Tibial nerve (tissue), 4 donors: ENCODE results near the gene EEA1. TPM values are rescaled to one million over a fixed set of nuclear protein-coding genes. Genes with fewer than 3 reads are reported as not detected.
"Not testable (repeated sequence)": the region's sequence is repeated elsewhere in the genome, so short reads cannot be mapped to it uniquely, and the experiment has no call there.

Experiments
- DNase-seq, 2 donors: peaks; one replicate each; pipeline ENCODE4 v3.0.0-alpha.2; 2019; ENCODE audit warnings: low spot score in 2 of 2
- H3K27ac ChIP-seq, 4 donors: fragments of 200-600 bp; sonication (generic) in 3 of 4; one replicate each; pipeline ENCODE4 v1.5.1; 2017 to 2019; ENCODE audit warnings: mild to moderate bottlenecking in 1 of 4
- H3K27me3 ChIP-seq, 2 donors: fragments of 200-600 bp; sonication (generic) in 1 of 2; one replicate each; pipeline versions ENCODE4 v1.5.1 to v1.6.0; 2017 to 2019
- H3K36me3 ChIP-seq, 3 donors: fragments of 200-600 bp; sonication (generic); one replicate each; pipeline ENCODE4 v1.5.1; 2018 to 2019
- H3K4me1 ChIP-seq, 4 donors: fragments of 200-600 bp; sonication (generic) in 3 of 4; one replicate each; pipeline ENCODE4 v1.5.1; 2017 to 2019
- H3K4me3 ChIP-seq, 4 donors: fragments of 200-600 bp; sonication (generic) in 3 of 4; one replicate each; pipeline ENCODE4 v1.5.1; 2017 to 2019; ENCODE audit warnings: mild to moderate bottlenecking in 1 of 4, moderate library complexity in 1 of 4
- H3K9me3 ChIP-seq, 4 donors: fragments of 200-600 bp; sonication (generic) in 3 of 4; one replicate each; pipeline ENCODE4 v1.5.1; 2017 to 2019
- EP300 ChIP-seq, 2 donors: sonication (generic); formaldehyde crosslinking; IDR thresholded peaks; one replicate each; pipeline ENCODE4 v1.6.1; 2017; ENCODE audit warnings: antibody characterized with exemption in 2 of 2, mild to moderate bottlenecking in 1 of 2
- POLR2A ChIP-seq, 2 donors: fragments of 450-650 bp; IDR thresholded peaks; one replicate each; pipeline ENCODE4 v1.6.1; 2017; ENCODE audit warnings: antibody characterized with exemption in 2 of 2, mild to moderate bottlenecking in 2 of 2, moderate library complexity in 2 of 2
- WGBS, 2 donors: methylation state at CpG; one replicate each; pipeline ENCODE4 v1.1.5; 2018; 5-methylcytosine and 5-hydroxymethylcytosine counted together
- total RNA-seq, 4 donors: library from RNA; depleted of rRNA; stranded (reverse); fragments of >200 nt; gene quantifications; one replicate each; pipeline ENCODE4 v1.1.0, GENCODE V29; 2016
- TF ChIP-seq, protein P1 (sequence below), 5 experiments: fragments of 200-600 bp in 3 of 5; fragments of 450-650 bp in 2 of 5; sonication (generic) in 3 of 5; IDR thresholded peaks; one replicate each; pipeline ENCODE4 v1.5.1; 2016 to 2019; ENCODE audit warnings: antibody characterized with exemption in 5 of 5, mild to moderate bottlenecking in 3 of 5, moderate library complexity in 2 of 5

The EEA1 gene
- total RNA-seq, 4 donors from 2014 or later: 18.4 to 34.8 (median 24.1) TPM

DNA sequence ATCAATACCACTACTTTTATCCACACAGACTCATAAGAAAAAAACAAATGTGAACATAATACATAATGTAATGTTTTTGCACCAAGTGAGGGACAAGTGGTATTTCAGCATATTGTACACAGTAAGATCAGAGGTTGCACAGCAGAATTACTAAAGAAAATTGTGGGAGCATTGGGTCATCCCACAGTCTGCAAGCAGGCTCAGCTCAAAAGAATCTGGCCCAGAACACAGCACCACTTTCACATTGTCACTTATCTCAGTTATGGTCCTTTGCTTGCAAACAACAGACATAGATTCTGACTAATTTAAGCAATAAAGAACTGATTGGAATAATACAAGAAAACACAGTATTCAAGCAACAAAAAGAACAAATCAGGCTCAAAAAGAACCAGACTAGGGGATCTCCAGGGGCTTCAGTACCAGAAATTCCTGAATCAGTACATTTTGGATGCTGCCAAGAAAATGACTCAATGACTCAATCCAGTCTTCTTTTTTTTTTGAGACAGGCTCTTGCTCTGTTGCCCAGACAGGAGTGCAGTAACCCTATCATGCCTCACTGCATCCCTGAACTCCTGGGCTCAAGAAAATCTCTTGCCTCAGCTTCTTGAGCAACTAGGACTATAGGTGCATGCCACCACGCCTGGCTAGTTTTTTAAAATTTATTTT, 42.9 kb upstream of the EEA1 start:
- WGBS, 2 donors: 76 to 95% methylated on average over 1 of the region's 1 CpG
- Histone ChIP-seq H3K36me3 (no peaks in the 10 kb centered on the region), H3K27ac (peak overlapping the region in 1 of 4 donors; percentile 23), H3K4me3 (no peak overlapping the region), H3K4me1 (peaks cover 0 to 20% (median 3%) of the 10 kb centered on the region in 4 donors), H3K9me3 (peaks cover 0 to 16% (median 0%) of the 10 kb centered on the region in 4 donors), H3K27me3 (no peaks in the 10 kb centered on the region)
- no peak for TF ChIP-seq EP300 (IDR thresholded peaks at IDR 0.05)
- TF ChIP-seq POLR2A (IDR thresholded peaks at IDR 0.05): no peak
- TF ChIP-seq, protein P1, sequence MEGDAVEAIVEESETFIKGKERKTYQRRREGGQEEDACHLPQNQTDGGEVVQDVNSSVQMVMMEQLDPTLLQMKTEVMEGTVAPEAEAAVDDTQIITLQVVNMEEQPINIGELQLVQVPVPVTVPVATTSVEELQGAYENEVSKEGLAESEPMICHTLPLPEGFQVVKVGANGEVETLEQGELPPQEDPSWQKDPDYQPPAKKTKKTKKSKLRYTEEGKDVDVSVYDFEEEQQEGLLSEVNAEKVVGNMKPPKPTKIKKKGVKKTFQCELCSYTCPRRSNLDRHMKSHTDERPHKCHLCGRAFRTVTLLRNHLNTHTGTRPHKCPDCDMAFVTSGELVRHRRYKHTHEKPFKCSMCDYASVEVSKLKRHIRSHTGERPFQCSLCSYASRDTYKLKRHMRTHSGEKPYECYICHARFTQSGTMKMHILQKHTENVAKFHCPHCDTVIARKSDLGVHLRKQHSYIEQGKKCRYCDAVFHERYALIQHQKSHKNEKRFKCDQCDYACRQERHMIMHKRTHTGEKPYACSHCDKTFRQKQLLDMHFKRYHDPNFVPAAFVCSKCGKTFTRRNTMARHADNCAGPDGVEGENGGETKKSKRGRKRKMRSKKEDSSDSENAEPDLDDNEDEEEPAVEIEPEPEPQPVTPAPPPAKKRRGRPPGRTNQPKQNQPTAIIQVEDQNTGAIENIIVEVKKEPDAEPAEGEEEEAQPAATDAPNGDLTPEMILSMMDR (IDR thresholded peaks at IDR 0.05): no peak
- no peak for DNase-seq

DNA sequence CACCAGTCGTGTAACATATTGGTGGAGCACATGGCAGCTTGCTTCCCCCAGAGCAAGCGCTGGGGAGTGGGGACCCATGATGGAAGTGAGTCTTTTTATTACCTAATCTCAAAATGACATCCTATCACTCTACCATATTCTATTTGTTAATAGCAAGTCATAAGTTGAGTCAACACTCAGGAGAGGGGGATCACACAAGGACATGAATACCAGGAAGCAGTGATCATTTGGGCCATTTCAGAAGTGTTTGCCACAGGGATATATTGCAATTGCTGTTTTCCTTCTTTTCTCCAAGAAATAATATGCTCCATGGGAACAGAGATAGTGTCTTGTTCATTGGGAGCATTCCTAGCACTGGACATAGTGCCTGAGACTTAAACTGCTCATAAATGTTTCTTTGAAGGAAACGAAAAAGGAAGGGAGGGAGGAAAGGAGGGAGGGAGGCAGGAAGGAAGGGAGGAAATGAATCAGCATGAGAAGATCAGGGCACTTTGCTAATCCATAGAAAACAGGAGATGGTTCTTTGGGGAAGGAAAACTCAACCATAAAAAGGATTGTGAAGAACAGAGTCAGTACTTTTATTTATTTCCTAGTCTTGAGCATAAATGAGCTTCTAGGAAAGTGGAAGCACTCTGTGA, 39.2 kb upstream of the EEA1 start:
- Histone ChIP-seq H3K4me1 (peaks cover 0 to 20% (median 3%) of the 10 kb centered on the region in 4 donors), H3K36me3 (no peaks in the 10 kb centered on the region), H3K27ac (peak overlapping the region in 1 of 4 donors; percentile 11), H3K4me3 (no peak overlapping the region), H3K9me3 (no peaks in the 10 kb centered on the region), H3K27me3 (no peaks in the 10 kb centered on the region)
- no peak for TF ChIP-seq EP300 (IDR thresholded peaks at IDR 0.05)
- TF ChIP-seq POLR2A (IDR thresholded peaks at IDR 0.05): no peak
- TF ChIP-seq, protein P1 (IDR thresholded peaks at IDR 0.05): no peak
- DNase-seq: no peak
- 65 to 69% methylated on average over 3 of the region's 3 CpGs for WGBS, 2 donors

DNA sequence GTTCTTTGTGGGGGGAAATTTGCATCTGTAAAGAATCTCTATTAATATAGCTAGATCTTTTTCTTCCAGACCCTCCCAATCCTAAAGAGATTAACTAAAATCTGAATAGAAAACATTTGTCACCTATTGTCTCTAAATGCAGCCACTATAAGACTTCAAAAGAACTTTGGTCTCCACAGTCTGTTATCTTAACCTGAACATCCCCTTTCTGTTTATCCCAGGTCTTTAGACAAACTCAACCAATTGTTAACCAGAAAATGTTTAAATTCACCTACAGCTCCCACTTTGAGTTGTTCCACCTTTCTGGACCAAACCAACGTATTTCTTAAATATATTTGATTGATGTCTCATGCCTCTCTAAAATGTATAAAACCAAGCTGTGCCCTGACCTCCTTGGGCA, 35.3 kb upstream of the EEA1 start:
- not testable (repeated sequence) for H3K27ac ChIP-seq, H3K9me3 ChIP-seq, H3K36me3 ChIP-seq, H3K4me3 ChIP-seq, DNase-seq, H3K4me1 ChIP-seq, H3K27me3 ChIP-seq
- 82% methylated on average over 1 of the region's 1 CpG for WGBS, 2 donors

DNA sequence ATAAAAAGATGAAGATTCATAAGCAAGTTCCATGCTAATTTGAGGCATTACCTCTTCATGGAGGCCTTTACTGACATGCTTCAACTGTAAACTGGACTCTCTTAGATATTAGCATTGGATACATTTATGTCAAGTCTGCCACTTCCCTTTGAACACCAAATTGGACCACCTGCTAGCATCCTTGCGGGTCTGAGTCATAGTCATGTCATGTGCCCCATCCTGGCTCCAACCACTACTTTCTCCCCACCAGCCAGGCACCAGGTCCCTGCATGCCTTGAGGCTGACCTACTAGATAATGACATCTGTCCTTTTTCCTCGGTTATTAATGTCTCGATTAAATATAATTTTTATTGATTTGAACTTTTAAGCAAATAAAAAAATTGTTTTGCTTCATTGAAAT, 32.9 kb upstream of the EEA1 start:
- DNase-seq: no peak
- WGBS, 2 donors: 92 to 96% methylated on average over 3 of the region's 3 CpGs
- H3K27ac ChIP-seq: no peak overlapping the region
- H3K4me3 ChIP-seq: no peak overlapping the region
- H3K9me3 ChIP-seq: peaks cover 0 to 10% (median 0%) of the 10 kb centered on the region in 4 donors
- no peaks in the 10 kb centered on the region for H3K27me3 ChIP-seq
- no peaks in the 10 kb centered on the region for H3K4me1 ChIP-seq
- TF ChIP-seq EP300 (IDR thresholded peaks at IDR 0.05): no peak
- TF ChIP-seq, protein P1 (IDR thresholded peaks at IDR 0.05): no peak
- no peak for TF ChIP-seq POLR2A (IDR thresholded peaks at IDR 0.05)
- H3K36me3 ChIP-seq: no peaks in the 10 kb centered on the region

DNA sequence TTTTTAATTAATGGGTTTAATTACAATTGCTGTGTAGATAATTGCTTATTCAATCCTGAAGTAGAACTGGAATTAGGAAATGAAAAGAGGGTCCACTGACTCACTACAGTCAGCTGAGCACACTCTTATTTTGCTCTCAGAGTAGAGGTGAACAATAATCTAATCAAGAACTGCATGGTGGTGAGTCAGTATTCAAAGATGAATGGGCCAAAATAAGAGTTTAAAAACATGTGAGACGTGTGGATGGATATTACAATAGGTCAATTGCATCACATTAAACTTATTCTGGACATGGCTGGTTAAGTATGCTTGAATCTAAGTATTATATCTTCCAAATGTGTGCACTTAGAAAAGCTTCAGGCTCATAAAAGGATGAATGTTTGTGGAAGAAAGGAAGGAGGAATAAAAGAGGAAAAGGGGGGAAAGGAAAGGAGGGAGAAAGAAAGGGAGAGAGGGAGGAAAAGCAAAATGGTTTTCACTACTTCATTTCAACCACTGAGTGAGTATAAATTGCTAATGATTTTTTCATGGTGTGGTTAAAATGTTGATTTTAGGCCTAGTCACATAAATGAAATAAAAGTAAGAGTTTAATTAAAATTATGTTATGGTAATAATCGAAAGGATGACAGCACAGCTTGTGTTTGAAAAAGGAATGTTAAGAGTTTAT, 27.0 kb upstream of the EEA1 start:
- H3K27me3 ChIP-seq: no peaks in the 10 kb centered on the region
- no peaks in the 10 kb centered on the region for H3K36me3 ChIP-seq
- WGBS, 2 donors: 60 to 67% methylated on average over 2 of the region's 2 CpGs
- no peak overlapping the region for H3K4me3 ChIP-seq
- H3K9me3 ChIP-seq: peaks cover 0 to 22% (median 0%) of the 10 kb centered on the region in 4 donors
- DNase-seq: no peak
- TF ChIP-seq, protein P1 (IDR thresholded peaks at IDR 0.05): no peak
- TF ChIP-seq EP300 (IDR thresholded peaks at IDR 0.05) (no peak), POLR2A (IDR thresholded peaks at IDR 0.05) (no peak)
- no peaks in the 10 kb centered on the region for H3K4me1 ChIP-seq
- no peak overlapping the region for H3K27ac ChIP-seq
